BLaER1 (cell line): ENCODE data around the gene CCDC85C.

ENCODE experiments used
- H3K27ac ChIP-seq: shearing (Covaris generic); formaldehyde crosslinking; 2 replicates; pipeline ENCODE4 v1.8.1; 2022
- H3K27me3 ChIP-seq: shearing (Covaris generic); formaldehyde crosslinking; 2 replicates; pipeline ENCODE4 v1.8.1; 2022
- H3K36me3 ChIP-seq: shearing (Covaris generic); formaldehyde crosslinking; 2 replicates; pipeline ENCODE4 v1.8.1; 2022
- H3K4me1 ChIP-seq: shearing (Covaris generic); formaldehyde crosslinking; 2 replicates; pipeline ENCODE4 v1.8.1; 2022
- H3K4me2 ChIP-seq: shearing (Covaris generic); formaldehyde crosslinking; 2 replicates; pipeline ENCODE4 v1.8.1; 2022
- H3K4me3 ChIP-seq: shearing (Covaris generic); formaldehyde crosslinking; 2 replicates; pipeline ENCODE4 v1.8.1; 2022
- H3K9ac ChIP-seq: shearing (Covaris generic); formaldehyde crosslinking; 2 replicates; pipeline ENCODE4 v1.8.1; 2022
- H3K9me3 ChIP-seq: shearing (Covaris generic); formaldehyde crosslinking; 2 replicates; pipeline ENCODE4 v1.8.1; 2022
- H4K20me1 ChIP-seq: shearing (Covaris generic); formaldehyde crosslinking; 2 replicates; pipeline ENCODE4 v1.8.1; 2022
- Cebpa-rat ChIP-seq: shearing (Covaris generic); IDR thresholded peaks from 2 replicates; pipeline ENCODE4 v1.8.1; 2022

Gene CCDC85C

DNA sequence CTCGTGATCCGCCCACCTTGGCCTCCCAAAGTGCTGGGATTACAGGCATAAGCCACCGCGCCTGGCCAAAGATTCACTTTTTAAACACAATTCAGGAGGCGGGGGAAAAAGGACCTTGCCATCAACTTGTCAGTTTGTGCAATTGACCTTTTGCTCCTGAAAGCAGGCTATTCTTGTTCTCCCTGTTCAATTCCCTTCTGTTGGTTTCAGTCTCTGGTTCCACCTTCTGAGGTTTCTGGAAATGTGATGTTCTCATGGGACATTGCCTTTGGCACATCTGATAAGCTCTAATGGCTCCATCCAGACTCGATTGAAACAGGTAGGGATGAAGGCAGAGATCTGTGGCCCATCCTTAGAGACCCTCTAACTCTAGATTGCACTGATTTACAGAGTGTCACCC lies 17.9 kb upstream of the CCDC85C start:
- Histone ChIP-seq H3K4me2 (peak overlapping the region; percentile 79), H3K9me3 (no peaks in the 10 kb centered on the region), H3K4me3 (no peak overlapping the region), H4K20me1 (peaks cover 20% of the 10 kb centered on the region; the same call in 1 of the 2 replicates), H3K27me3 (no peaks in the 10 kb centered on the region), H3K4me1 (peaks cover 58% of the 10 kb centered on the region), H3K9ac (no peak overlapping the region), H3K27ac (no peak overlapping the region), H3K36me3 (no peaks in the 10 kb centered on the region)
- no peak for TF ChIP-seq Cebpa-rat

DNA sequence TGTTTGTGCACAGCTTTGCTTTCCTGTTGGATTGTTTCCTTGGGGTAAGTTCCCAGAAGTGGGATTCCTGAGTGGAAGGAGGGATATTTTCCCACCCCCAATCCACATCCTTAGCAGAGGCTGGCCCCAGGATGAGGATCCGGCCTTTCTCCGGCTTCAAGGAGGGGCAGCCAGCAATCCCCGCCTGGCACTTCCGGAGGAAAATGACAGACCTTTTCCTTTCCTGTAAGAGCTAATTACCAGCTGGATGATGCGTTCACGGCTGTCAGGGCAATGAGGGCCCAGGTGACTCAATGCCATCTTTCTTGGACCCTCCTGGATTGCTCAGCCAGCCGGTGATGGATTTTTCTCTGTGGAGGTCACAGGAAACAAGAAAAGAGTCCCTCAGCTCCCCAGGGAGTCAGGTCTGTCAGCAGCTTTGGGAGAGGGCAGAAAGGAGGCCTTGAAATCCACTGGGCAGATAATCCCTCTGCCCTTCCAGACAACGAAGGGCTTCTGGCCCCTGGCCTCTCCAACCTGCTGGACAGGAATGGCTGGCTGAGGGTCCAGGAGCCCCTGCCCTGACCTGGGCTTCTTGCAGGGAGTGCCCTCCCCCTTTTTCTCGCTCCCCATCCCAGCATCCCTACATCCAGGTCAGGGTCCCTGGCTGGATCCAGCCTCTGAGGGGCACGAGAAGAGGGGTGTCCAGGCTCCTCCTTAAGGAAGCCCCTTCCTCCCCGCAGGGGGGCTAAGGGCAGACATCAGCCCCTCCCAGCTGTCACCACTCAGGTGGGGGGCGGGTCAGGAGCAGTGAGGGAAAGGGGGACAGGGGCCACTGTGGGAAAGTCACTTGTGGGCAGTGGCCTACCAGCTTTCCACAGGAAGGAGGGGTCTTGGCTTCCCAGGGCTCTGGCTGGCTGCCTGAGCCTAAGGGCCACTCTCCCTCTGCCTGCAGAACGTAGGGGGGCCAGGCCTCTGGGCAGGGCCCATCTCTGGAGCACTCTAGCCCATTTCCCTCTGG lies 16.1 kb upstream of the CCDC85C start:
- H3K9ac ChIP-seq = peak overlapping the region; percentile 35; the same call in 1 of the 2 replicates
- H3K36me3 ChIP-seq = no peaks in the 10 kb centered on the region
- H3K27ac ChIP-seq = 0 out of 2 replicates have a peak overlapping the region, but pooled peaks have one; percentile 10
- H4K20me1 ChIP-seq = peaks cover 20% of the 10 kb centered on the region; the same call in 1 of the 2 replicates
- TF ChIP-seq Cebpa-rat = no peak
- no peaks in the 10 kb centered on the region for H3K9me3 ChIP-seq
- H3K4me1 ChIP-seq = peaks cover 55% of the 10 kb centered on the region
- no peaks in the 10 kb centered on the region for H3K27me3 ChIP-seq
- H3K4me3 ChIP-seq = no peak overlapping the region
- peak overlapping the region; percentile 79 for H3K4me2 ChIP-seq

DNA sequence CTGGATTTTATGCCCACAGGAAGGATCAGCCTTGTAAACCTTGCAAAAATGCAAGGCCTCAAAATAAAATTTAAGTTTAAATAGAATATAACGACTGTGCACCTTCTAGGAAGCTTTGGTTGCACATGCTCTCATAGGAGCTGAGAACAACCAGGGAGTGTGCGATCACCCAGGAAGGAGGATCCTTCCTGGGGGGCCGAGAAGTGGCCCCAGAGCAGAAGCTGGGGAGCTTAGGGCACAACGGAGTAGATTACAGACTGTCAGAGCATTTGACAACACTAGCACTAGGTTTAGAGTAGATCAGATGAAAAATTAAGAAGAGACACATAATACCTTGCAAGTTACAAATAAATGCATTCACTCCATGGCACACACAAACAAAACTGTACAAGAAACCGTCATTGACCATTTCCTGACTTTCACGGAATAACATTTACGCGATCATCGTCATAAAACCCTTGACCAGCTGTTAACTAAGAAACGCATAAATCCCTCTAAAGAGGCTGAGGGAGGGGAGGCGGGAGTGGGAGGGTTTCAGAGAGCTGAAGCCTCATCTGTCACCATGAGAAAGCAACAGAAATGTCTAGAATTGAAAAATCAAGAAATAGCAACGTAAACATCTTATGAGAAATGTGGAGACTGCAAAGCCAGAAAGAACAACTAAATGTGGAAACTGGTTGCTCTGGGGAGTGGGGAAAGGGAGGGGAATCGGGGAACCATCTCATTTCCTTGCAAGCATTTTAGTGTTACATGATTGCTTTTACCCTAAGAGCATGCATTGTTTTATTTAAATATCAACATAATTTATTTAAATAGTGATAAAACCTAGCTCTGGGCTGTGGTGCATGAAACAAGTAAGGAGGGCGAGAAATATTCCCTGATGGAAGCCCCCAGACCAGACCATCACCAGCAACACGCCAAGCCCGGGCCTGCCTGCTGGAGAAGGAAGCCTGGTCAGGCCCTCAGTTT lies 13.1 kb upstream of the CCDC85C start:
- no peaks in the 10 kb centered on the region for H3K27me3 ChIP-seq
- no peak overlapping the region for H3K4me2 ChIP-seq
- no peaks in the 10 kb centered on the region for H3K9me3 ChIP-seq
- peaks cover 27% of the 10 kb centered on the region for H3K4me1 ChIP-seq
- H3K36me3 ChIP-seq = no peaks in the 10 kb centered on the region
- H3K27ac ChIP-seq = no peak overlapping the region
- no peak overlapping the region for H3K9ac ChIP-seq
- peaks cover 20% of the 10 kb centered on the region; the same call in 1 of the 2 replicates for H4K20me1 ChIP-seq
- H3K4me3 ChIP-seq = no peak overlapping the region
- no peak for TF ChIP-seq Cebpa-rat

DNA sequence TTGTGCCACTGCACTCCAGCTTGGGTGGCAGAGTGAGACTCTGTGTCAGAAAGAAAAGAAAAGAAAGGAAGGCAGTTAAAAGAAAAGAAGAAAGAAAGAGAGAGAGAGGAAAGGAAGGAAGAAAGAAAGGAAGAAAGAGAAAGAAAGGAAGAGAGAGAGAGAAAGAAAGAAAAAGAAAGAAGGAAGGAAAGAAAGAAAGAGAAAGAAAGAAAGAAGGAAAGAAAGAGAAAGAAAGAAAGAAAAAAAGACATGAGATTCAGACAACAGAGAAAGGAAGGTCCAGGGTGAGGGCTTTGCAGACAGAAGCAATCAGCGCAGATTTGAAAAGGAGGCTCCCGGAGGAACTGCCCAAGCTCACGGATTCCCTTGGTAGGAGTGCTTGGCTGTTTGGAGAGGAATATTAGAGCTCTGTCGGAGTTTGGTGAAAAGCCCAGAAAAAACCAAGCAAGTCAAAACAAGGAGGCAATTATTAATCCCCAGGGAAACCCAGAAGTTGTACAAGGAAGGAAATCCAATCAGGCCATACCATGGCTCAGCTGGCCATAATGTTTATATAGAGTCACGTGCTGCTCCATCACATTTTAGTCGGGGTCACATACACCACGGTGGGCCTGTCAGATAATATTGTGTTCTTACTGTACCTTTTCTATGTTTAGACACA lies 11.6 kb upstream of the CCDC85C start:
- H3K27me3 ChIP-seq = no peaks in the 10 kb centered on the region
- H3K27ac ChIP-seq = no peak overlapping the region
- peaks cover 12% of the 10 kb centered on the region for H3K4me1 ChIP-seq
- H3K4me3 ChIP-seq = no peak overlapping the region
- H3K9me3 ChIP-seq = no peaks in the 10 kb centered on the region
- peaks cover 19% of the 10 kb centered on the region; the same call in 1 of the 2 replicates for H4K20me1 ChIP-seq
- H3K9ac ChIP-seq = no peak overlapping the region
- H3K36me3 ChIP-seq = no peaks in the 10 kb centered on the region
- H3K4me2 ChIP-seq = no peak overlapping the region
- no peak for TF ChIP-seq Cebpa-rat

DNA sequence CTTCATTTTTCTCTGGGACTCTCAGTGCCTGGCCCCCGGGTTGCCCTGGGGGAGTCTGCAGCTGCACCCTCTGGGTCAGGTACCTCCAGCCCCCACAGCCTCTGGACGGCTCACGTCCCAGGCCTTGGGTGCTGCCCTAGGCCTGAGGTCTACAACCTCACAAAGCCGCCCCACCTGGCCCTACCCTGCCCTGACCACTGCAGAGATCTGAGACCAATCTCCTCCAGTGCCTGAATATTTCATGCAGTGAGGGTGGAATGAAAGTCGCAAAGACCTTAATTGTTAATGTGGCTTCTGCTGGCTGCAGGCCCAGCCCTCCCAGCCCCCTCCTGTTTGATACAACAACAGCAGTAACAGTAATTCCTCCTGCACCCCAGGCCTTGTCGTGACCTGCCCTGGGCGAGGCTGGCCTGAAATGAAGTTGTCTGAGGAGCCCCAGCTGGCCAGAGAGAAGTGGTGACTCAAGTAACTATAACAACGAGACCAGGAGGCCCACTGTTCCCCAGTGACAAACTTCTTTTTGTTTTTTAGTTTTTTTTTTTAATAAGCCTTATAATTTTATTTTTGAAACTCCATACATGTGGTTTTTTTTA lies 8.8 kb upstream of the CCDC85C start:
- Histone ChIP-seq H3K27me3 (no peaks in the 10 kb centered on the region), H3K4me3 (no peak overlapping the region), H3K27ac (no peak overlapping the region), H3K9ac (no peak overlapping the region), H3K9me3 (no peaks in the 10 kb centered on the region), H3K4me2 (no peak overlapping the region), H3K4me1 (no peaks in the 10 kb centered on the region), H4K20me1 (peaks cover 3% of the 10 kb centered on the region; the same call in 1 of the 2 replicates), H3K36me3 (no peaks in the 10 kb centered on the region)
- TF ChIP-seq Cebpa-rat = no peak

DNA sequence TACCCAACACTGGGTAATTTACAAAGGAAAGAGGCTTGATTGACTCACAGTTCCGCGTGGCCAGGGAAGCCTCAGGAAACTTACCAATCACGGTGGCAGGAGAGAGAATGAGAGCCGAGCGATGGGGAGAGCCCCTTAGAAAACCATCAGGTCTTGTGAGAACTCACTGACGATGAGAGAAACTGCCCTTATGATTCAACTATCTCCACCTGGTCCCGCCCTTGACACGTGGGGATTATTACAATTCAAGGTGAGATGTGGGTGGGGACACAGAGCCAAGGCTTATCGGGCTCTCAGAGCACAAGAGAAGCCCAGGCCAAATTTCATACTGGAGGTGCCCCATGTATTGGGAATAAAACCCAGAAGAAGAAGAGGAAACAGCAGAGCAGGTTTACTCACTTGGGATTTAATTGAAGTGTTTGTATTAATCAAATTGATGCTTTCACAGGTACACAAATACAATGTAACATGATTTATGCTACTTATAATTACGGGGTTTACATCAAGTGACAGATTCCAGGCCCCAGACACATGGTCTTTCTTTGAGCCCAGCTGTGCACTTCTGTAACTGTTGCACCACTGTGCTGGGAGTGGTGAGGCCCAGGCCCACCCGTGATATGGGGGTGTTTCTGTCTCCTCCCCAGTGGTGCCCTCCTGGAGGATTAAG lies 8.2 kb upstream of the CCDC85C start:
- TF ChIP-seq Cebpa-rat = no peak
- Histone ChIP-seq H3K4me1 (no peaks in the 10 kb centered on the region), H3K4me2 (no peak overlapping the region), H3K9me3 (no peaks in the 10 kb centered on the region), H3K27ac (no peak overlapping the region), H3K36me3 (no peaks in the 10 kb centered on the region), H3K27me3 (no peaks in the 10 kb centered on the region), H3K9ac (no peak overlapping the region), H3K4me3 (no peak overlapping the region), H4K20me1 (no peaks in the 10 kb centered on the region)

DNA sequence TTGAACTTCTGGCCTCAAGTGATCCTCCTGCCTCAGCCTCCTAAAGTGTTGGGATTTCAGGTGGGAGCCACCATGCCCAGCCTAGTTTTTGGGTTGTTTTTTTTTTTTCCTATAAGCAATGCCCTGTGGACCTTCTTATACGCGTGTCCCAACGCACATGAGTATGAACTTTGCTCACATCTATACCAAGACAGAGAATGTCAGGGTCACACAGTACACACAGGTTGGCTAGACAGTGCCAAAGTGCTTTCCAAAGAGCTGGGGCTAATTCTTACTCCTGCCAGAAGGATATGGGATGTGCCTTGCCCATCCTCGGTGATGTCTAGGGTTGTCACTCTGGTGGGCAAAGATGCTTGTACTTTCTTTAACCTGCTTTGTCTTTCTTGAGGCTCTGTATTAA lies 7.6 kb upstream of the CCDC85C start:
- Histone ChIP-seq H4K20me1 (no peaks in the 10 kb centered on the region), H3K36me3 (no peaks in the 10 kb centered on the region), H3K4me1 (peaks cover 3% of the 10 kb centered on the region), H3K9ac (no peak overlapping the region), H3K9me3 (no peaks in the 10 kb centered on the region), H3K27me3 (no peaks in the 10 kb centered on the region), H3K27ac (no peak overlapping the region), H3K4me2 (no peak overlapping the region), H3K4me3 (no peak overlapping the region)
- no peak for TF ChIP-seq Cebpa-rat

DNA sequence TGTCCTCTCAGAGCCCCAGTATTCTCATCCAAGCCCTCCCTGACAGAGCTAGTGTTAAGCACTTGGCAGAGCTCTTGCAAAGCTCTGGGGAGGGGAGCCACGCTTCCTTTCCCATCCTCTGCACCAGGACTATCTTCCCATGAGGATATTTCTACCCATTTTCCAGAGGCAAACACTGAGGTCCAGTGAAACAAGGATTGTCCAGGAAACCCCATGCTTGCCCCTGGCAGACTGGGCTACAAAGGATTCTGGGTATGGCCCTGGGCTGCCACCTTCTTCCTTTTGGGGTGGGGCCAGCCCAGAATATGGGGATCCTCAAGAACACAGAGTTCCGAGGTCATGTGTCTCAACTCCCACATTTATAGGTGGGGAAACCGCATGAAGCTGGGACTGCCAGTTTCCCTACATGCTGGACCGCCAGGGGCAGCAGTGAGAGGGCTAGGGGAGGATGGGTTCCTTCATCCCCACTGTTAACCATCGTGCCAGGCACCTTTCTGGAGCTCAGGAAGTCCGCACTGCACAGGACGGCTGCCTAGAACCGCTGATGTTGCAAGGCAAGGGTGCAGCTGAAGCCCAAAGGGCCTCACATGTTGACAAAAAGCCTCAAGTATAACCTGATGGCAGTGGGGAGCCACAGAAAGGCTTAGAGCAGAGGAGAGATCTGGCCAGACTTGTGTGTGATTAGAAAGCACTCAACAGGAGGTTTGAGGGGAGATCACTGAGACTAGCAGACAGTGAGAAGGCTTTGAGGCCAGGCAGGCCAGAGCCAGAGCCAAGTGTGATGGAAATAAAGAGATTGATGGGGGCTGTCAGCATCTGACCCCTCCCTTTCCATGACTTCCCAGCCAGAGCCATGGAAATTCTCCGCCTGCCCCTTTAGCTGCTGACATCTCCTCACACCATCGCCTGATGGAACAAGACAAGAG lies 5.5 kb upstream of the CCDC85C start:
- Histone ChIP-seq H3K9me3 (no peaks in the 10 kb centered on the region), H3K4me2 (no peak overlapping the region), H3K27me3 (no peaks in the 10 kb centered on the region), H3K36me3 (no peaks in the 10 kb centered on the region), H4K20me1 (0 out of 2 replicates have a peak, but pooled peaks cover 6% of the 10 kb centered on the region), H3K4me3 (no peak overlapping the region), H3K27ac (no peak overlapping the region), H3K9ac (no peak overlapping the region), H3K4me1 (peaks cover 16% of the 10 kb centered on the region)
- TF ChIP-seq Cebpa-rat = no peak
